K562 (cell line): ENCODE measurements around the gene FAM241B. TPM values are rescaled to one million over a fixed set of nuclear protein-coding genes. Genes with fewer than 3 reads are reported as not detected.

Source experiments
- ATAC-seq: fragments of 200-7000 bp; cut with Tn5 transposase; 3 replicates; pipeline ENCODE4 v1.9.1; 2020; ENCODE audit warnings: moderate library complexity
- BruUV-seq: library from RNA; stranded (reverse); fragments of 400-500 nt; replicated peaks from 2 replicates; lab custom pipeline; 2021; lab: Mats Ljungman, UMichigan
- CTCF ChIA-PET: fragments of 300-600 bp; formaldehyde crosslinking; extraction: SDS; loops from one replicate; lab custom pipeline; 2021; ENCODE audit warnings: low intra/inter-chr PET ratio; lab: Yijun Ruan, JAX
- POLR2A ChIA-PET: fragments of 300-600, 350-650 bp; sonication (Branson Sonifier 250); formaldehyde crosslinking; extraction: SDS; loops from one replicate; lab custom pipeline; 2021; ENCODE audit warnings: antibody characterized with exemption, inconsistent platforms; lab: Yijun Ruan, JAX
- DNase-seq, 4 experiments: peaks; one replicate each; pipeline versions ENCODE4 v3.0.0 to v3.0.0-alpha.2; 2011 to 2018; ENCODE audit warnings: low spot score in 3 of 4, mixed read lengths in 3 of 4; ENCODE audit errors: extremely low read depth in 1 of 4
- FAIRE-seq: peaks from 2 replicates; lab custom pipeline; 2011; peaks lifted over from hg19 to GRCh38; lab: Jason Lieb, UNC
- H2AFZ ChIP-seq: 2 replicates; pipeline ENCODE4 v1.6.0; 2011; ENCODE audit warnings: low read depth, low read length, control low read depth, inconsistent platforms
- H3K27ac ChIP-seq: fragments of 200-600 bp; 3 replicates; pipeline ENCODE4 v1.8.0; 2011; ENCODE audit warnings: low read depth, mild to moderate bottlenecking, control low read depth, inconsistent platforms, low read length, moderate library complexity, mixed read lengths; ENCODE audit errors: extremely low read depth
- H3K27me3 ChIP-seq, 2 experiments: fragments of 300-600 bp in 1 of 2; 2 replicates in 1 of 2; 3 replicates in 1 of 2; pipeline versions ENCODE4 v1.6.0 to v1.8.0; 2011; ENCODE audit warnings: inconsistent platforms in 2 of 2, low read length in 2 of 2, mild to moderate bottlenecking in 1 of 2, mixed read lengths in 1 of 2, moderate library complexity in 1 of 2; ENCODE audit not compliant: control insufficient read depth in 2 of 2, insufficient read depth in 2 of 2
- H3K36me3 ChIP-seq: fragments of 300-600 bp; 3 replicates; pipeline ENCODE4 v1.8.0; 2011; ENCODE audit warnings: mild to moderate bottlenecking, low read length, inconsistent platforms; ENCODE audit not compliant: control insufficient read depth, insufficient read depth
- H3K4me1 ChIP-seq, 2 experiments: fragments of 200-600 bp in 1 of 2; replicated peaks in 1 of 2; 2 replicates in 1 of 2; 3 replicates in 1 of 2; pipeline versions ENCODE4 v1.5.1 to v1.8.0; 2011; ENCODE audit warnings: inconsistent platforms in 2 of 2, low read length in 2 of 2, mild to moderate bottlenecking in 1 of 2, mixed read lengths in 1 of 2, moderate library complexity in 1 of 2; ENCODE audit not compliant: control insufficient read depth in 2 of 2, insufficient read depth in 2 of 2
- H3K4me2 ChIP-seq: 2 replicates; pipeline ENCODE4 v1.6.1; 2011; ENCODE audit warnings: low read length, control low read depth, inconsistent platforms, mixed read lengths; ENCODE audit not compliant: insufficient read depth
- H3K4me3 ChIP-seq: fragments of 200-600 bp; sonication (generic), shearing (Covaris generic); 2 replicates; pipeline ENCODE4 v1.5.1; 2016; ENCODE audit warnings: control low read depth, inconsistent platforms
- H3K79me2 ChIP-seq: fragments of 200-600 bp; 3 replicates; pipeline ENCODE4 v1.8.0; 2011; ENCODE audit warnings: low read length, inconsistent platforms; ENCODE audit not compliant: control insufficient read depth, insufficient read depth
- H3K9ac ChIP-seq, 2 experiments: 2 replicates each; pipeline versions ENCODE4 v1.6.0 to v1.6.1; 2011; ENCODE audit warnings: low read depth in 2 of 2, low read length in 2 of 2, control low read depth in 1 of 2, inconsistent platforms in 1 of 2, mild to moderate bottlenecking in 1 of 2, mixed read lengths in 1 of 2; ENCODE audit not compliant: insufficient read depth in 1 of 2
- H3K9me1 ChIP-seq: one replicate; pipeline ENCODE4 v1.6.0; 2011; ENCODE audit warnings: inconsistent platforms, mild to moderate bottlenecking, low read length, moderate library complexity; ENCODE audit not compliant: control insufficient read depth, insufficient read depth
- H3K9me3 ChIP-seq: replicated peaks from 2 replicates; pipeline ENCODE4 v1.5.1; 2011; ENCODE audit warnings: low read depth, low read length, inconsistent platforms; ENCODE audit not compliant: control insufficient read depth, insufficient read depth
- H4K20me1 ChIP-seq: replicated peaks from 2 replicates; pipeline ENCODE4 v1.6.1; 2011; ENCODE audit warnings: low read length, inconsistent platforms, mixed read lengths; ENCODE audit not compliant: control insufficient read depth, insufficient read depth
- MXD1 ChIP-seq: fragments of 250-450 bp; sonication (Bioruptor Pico); IDR thresholded peaks from 2 replicates; pipeline ENCODE4 v1.8.0; 2021; ENCODE audit warnings: borderline replicate concordance, mild to moderate bottlenecking, moderate library complexity; ENCODE audit not compliant: poor library complexity, severe bottlenecking
- MYNN ChIP-seq, 2 experiments: sonication (generic); formaldehyde crosslinking in 1 of 2; IDR thresholded peaks; 2 replicates each; pipeline versions ENCODE4 v1.5.0 to v1.6.1; 2016 to 2020; ENCODE audit warnings: antibody characterized with exemption in 1 of 2, missing genetic modification reagents in 1 of 2
- NFE2L1 ChIP-seq: fragments of 450-650 bp; IDR thresholded peaks from 2 replicates; pipeline ENCODE4 v1.6.1; 2016; ENCODE audit warnings: missing genetic modification characterization, low read depth, mild to moderate bottlenecking, missing compliant biosample characterization, moderate library complexity, borderline replicate concordance
- PHF8 ChIP-seq: fragments of 200-600 bp; sonication (generic); IDR thresholded peaks from 2 replicates; pipeline ENCODE4 v1.6.1; 2012; ENCODE audit warnings: mixed run types, mild to moderate bottlenecking, inconsistent platforms, low read length, moderate library complexity, borderline replicate concordance
- POU5F1 ChIP-seq: fragments of 150-350 bp; IDR thresholded peaks from 2 replicates; pipeline ENCODE4 v1.6.1; 2014; ENCODE audit warnings: borderline replicate concordance, low read length, low read depth, mild to moderate bottlenecking; ENCODE audit not compliant: partially characterized antibody
- PYGO2 ChIP-seq: fragments of 450-650 bp; IDR thresholded peaks from 2 replicates; pipeline ENCODE4 v1.6.1; 2016; ENCODE audit warnings: mild to moderate bottlenecking, missing genetic modification characterization, moderate library complexity, missing compliant biosample characterization
- RBM17 ChIP-seq: fragments of 200-400 bp; formaldehyde crosslinking; IDR thresholded peaks from 2 replicates; pipeline ENCODE4 v1.6.1; 2017; ENCODE audit warnings: low read depth, mild to moderate bottlenecking, low read length, borderline replicate concordance
- ZFP91 ChIP-seq: sonication (generic); formaldehyde crosslinking; IDR thresholded peaks from 2 replicates; pipeline ENCODE4 v1.8.0; 2022; ENCODE audit warnings: mild to moderate bottlenecking, missing genetic modification reagents
- ZKSCAN8 ChIP-seq: fragments of 200-800 bp; sonication (Bioruptor generic); IDR thresholded peaks from 2 replicates; pipeline ENCODE4 v1.6.1; 2016; ENCODE audit warnings: missing genetic modification characterization, missing compliant biosample characterization
- WGBS: fragments of 100-300 bp; shearing (Covaris generic); methylation state at CpG from one replicate; pipeline ENCODE4 v1.1.6; 2016; ENCODE audit warnings: low coverage, mixed read lengths; ENCODE audit not compliant: insufficient coverage; ENCODE audit errors: missing lambda C conversion rate; 5-methylcytosine and 5-hydroxymethylcytosine counted together
- in situ Hi-C: fragments of 300-500 bp; cut with MboI; formaldehyde crosslinking; loops from 4 replicates; pipeline ENCODE4 v1.15.0; 2018; ENCODE audit warnings: inconsistent platforms, mixed read lengths
- intact Hi-C: fragments of 100-400 bp; cut with micrococcal nuclease; formaldehyde crosslinking; loops from 2 replicates; pipeline ENCODE4 v1.14.2; 2022
- polyA plus RNA-seq, 8 experiments: library from polyadenylated mRNA; depleted of rRNA in 4 of 8; stranded (reverse) in 5 of 8; unstranded in 3 of 8; fragments of >200 nt; fragmentation: Nextera tagmentation in 2 of 8; fragmentation: Illumina TruSeq in 1 of 8; extraction: Ambion mirVana in 2 of 8; extraction: Trizol in 1 of 8; gene quantifications; 2 replicates each; pipeline versions ENCODE4 v1.2.1 to v1.2.3, GENCODE V29; 2011 to 2014; ENCODE audit warnings: inconsistent platforms in 1 of 8, missing spikeins in 1 of 8
- total RNA-seq, 7 experiments: library from RNA; depleted of rRNA in 6 of 7; stranded (reverse); fragments of >200 nt in 6 of 7; fragmentation: Illumina TruSeq in 2 of 7; extraction: Trizol in 2 of 7; gene quantifications; 2 replicates each; pipeline versions ENCODE4 v1.2.1 to v1.2.3, GENCODE V29; 2011 to 2021; ENCODE audit warnings: low replicate concordance in 1 of 7
- TF ChIP-seq, protein P1 (sequence below): fragments of 450-650 bp; IDR thresholded peaks from 2 replicates; pipeline ENCODE4 v1.6.1; 2016; ENCODE audit warnings: antibody characterized with exemption
- TF ChIP-seq, protein P2 (sequence below): fragments of 450-650 bp; IDR thresholded peaks from 2 replicates; pipeline ENCODE4 v1.6.1; 2018; ENCODE audit not compliant: partially characterized antibody

The FAM241B gene
- total and polyA plus RNA-seq, 9 of the 15 experiments (the other 6 are each of a cell fraction or from before 2014, with no cell fraction given), result 1.9 to 11.1 (median 3.0) TPM

- H3K36me3 ChIP-seq, result no peaks in the 10 kb centered on the region
- intact Hi-C loops, result loop anchor here (1.0 to 10.0 kb wide), 4 partner anchors 124 to 405 kb away; partner anchors contain the start of gene COL13A1
- H3K79me2 ChIP-seq, result no peaks in the 10 kb centered on the region
- BruUV-seq, result no TSS peak
- H4K20me1 ChIP-seq, result peaks cover 6% of the 10 kb centered on the region; the same call in 1 of the 2 replicates
- no peak overlapping the region for H3K9ac ChIP-seq
- FAIRE-seq (peak; percentile 77), ATAC-seq (peak; percentile 89), DNase-seq (peak; percentile 63 to 82 (median 68))
- in situ Hi-C loops, result loop anchor here (5.0 to 25.0 kb wide), 3 partner anchors 122 to 402 kb away; no protein-coding TSS in a partner anchor
- POLR2A ChIA-PET, result no interaction called here
- no peak overlapping the region for H2AFZ ChIP-seq
- H3K9me1 ChIP-seq, result no peaks in the 10 kb centered on the region
- H3K4me2 ChIP-seq, result no peak overlapping the region
- H3K4me1 ChIP-seq, result peaks cover 0 to 3% of the 10 kb centered on the region in 2 experiments; a peak in 1 of 5 replicates
- WGBS, result 0% methylated on average over 11 of the region's 11 CpGs
- H3K27ac ChIP-seq, result no peak overlapping the region
- no peak overlapping the region for H3K4me3 ChIP-seq
- peaks cover 0 to 69% of the 10 kb centered on the region in 2 experiments; a peak in 2 of 5 replicates for H3K27me3 ChIP-seq
- no peaks in the 10 kb centered on the region for H3K9me3 ChIP-seq
- CTCF ChIA-PET, result interaction anchor here (0.6 to 6.1 kb wide), 8 partner anchors 10 to 1919 kb away, joined by 3 to 80 read pairs (median 4); partner anchors contain the start of gene FAM241B
- TF ChIP-seq RBM17 (no peak), POU5F1 (no peak), PYGO2 (tag) (no peak), MYNN (IDR thresholded peaks at IDR 0.05) (no peak), MYNN (CRISPR knock-in tag; IDR thresholded peaks at IDR 0.05) (no peak), NFE2L1 (tag) (no peak), ZKSCAN8 (no peak), PHF8 (no peak), ZFP91 (CRISPR knock-in tag) (no peak), MXD1 (CRISPR knock-in tag) (no peak)
- TF ChIP-seq, protein P1, sequence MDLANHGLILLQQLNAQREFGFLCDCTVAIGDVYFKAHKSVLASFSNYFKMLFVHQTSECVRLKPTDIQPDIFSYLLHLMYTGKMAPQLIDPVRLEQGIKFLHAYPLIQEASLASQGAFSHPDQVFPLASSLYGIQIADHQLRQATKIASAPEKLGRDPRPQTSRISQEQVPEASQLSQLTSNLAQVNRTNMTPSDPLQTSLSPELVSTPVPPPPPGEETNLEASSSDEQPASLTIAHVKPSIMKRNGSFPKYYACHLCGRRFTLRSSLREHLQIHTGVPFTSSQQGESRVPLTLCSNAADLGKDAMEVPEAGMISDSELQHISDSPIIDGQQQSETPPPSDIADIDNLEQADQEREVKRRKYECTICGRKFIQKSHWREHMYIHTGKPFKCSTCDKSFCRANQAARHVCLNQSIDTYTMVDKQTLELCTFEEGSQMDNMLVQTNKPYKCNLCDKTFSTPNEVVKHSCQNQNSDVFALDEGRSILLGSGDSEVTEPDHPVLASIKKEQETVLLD, result no peak
- TF ChIP-seq, protein P2, sequence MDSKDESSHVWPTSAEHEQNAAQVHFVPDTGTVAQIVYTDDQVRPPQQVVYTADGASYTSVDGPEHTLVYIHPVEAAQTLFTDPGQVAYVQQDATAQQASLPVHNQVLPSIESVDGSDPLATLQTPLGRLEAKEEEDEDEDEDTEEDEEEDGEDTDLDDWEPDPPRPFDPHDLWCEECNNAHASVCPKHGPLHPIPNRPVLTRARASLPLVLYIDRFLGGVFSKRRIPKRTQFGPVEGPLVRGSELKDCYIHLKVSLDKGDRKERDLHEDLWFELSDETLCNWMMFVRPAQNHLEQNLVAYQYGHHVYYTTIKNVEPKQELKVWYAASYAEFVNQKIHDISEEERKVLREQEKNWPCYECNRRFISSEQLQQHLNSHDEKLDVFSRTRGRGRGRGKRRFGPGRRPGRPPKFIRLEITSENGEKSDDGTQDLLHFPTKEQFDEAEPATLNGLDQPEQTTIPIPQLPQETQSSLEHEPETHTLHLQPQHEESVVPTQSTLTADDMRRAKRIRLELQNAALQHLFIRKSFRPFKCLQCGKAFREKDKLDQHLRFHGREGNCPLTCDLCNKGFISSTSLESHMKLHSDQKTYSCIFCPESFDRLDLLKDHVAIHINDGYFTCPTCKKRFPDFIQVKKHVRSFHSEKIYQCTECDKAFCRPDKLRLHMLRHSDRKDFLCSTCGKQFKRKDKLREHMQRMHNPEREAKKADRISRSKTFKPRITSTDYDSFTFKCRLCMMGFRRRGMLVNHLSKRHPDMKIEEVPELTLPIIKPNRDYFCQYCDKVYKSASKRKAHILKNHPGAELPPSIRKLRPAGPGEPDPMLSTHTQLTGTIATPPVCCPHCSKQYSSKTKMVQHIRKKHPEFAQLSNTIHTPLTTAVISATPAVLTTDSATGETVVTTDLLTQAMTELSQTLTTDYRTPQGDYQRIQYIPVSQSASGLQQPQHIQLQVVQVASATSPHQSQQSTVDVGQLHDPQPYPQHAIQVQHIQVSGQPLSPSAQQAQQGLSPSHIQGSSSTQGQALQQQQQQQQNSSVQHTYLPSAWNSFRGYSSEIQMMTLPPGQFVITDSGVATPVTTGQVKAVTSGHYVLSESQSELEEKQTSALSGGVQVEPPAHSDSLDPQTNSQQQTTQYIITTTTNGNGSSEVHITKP, result peak; percentile 34
These were observed 9.5 kb downstream of the FAM241B start for GRCh38 chr10:69639291-69640195.
